HG02840 (cell line): Measurements from ENCODE around the gene CIAO2B.
"Not testable (repeated sequence)": the region's sequence is repeated elsewhere in the genome, so short reads cannot be mapped to it uniquely, and the experiment has no call there.

Experiments
- ATAC-seq: cut with Tn5 transposase; IDR thresholded peaks from one replicate; pipeline ENCODE4 v1.9.1; 2021; ENCODE audit warnings: mild to moderate bottlenecking, moderate library complexity, moderate number of reproducible peaks; ENCODE audit not compliant: unreplicated experiment, low FRiP score

The CIAO2B gene

GRCh38 chr16:66956154-66956457, 21.9 kb upstream of the CIAO2B start:
- ATAC-seq: not testable (repeated sequence)

- not testable (repeated sequence) for ATAC-seq
Measured at GRCh38 chr16:66955363-66956153, 21.4 kb upstream of the CIAO2B start.

- ATAC-seq: no peak
Measured at GRCh38 chr16:66954097-66954659, 20.0 kb upstream of the CIAO2B start.

GRCh38 chr16:66953462-66954096, 19.4 kb upstream of the CIAO2B start:
- ATAC-seq: no peak

GRCh38 chr16:66952430-66953110, 18.4 kb upstream of the CIAO2B start:
- no peak for ATAC-seq

- ATAC-seq: no peak
Measured at GRCh38 chr16:66950971-66951790, 17.0 kb upstream of the CIAO2B start.

GRCh38 chr16:66950437-66950836, 16.2 kb upstream of the CIAO2B start:
- ATAC-seq: no peak

GRCh38 chr16:66949472-66949871, 15.3 kb upstream of the CIAO2B start:
- no peak for ATAC-seq

GRCh38 chr16:66948837-66949225, 14.6 kb upstream of the CIAO2B start:
- ATAC-seq: no peak

GRCh38 chr16:66948134-66948836, 14.1 kb upstream of the CIAO2B start:
- ATAC-seq: no peak

GRCh38 chr16:66947302-66948065, 13.3 kb upstream of the CIAO2B start:
- ATAC-seq: no peak

- ATAC-seq: no peak
Measured at GRCh38 chr16:66946974-66947301, 12.7 kb upstream of the CIAO2B start.

- ATAC-seq: no peak
Measured at GRCh38 chr16:66946541-66946940, 12.3 kb upstream of the CIAO2B start.

GRCh38 chr16:66945939-66946338, 11.7 kb upstream of the CIAO2B start:
- ATAC-seq: no peak

- ATAC-seq: not testable (repeated sequence)
Measured at GRCh38 chr16:66944971-66945370, 10.8 kb upstream of the CIAO2B start.

GRCh38 chr16:66944054-66944441, 9.8 kb upstream of the CIAO2B start:
- no peak for ATAC-seq

GRCh38 chr16:66943426-66944053, 9.3 kb upstream of the CIAO2B start:
- no peak for ATAC-seq

- ATAC-seq: no peak
Measured at GRCh38 chr16:66942981-66943380, 8.8 kb upstream of the CIAO2B start.

- ATAC-seq: no peak
Measured at GRCh38 chr16:66940236-66940635, 6.0 kb upstream of the CIAO2B start.
